GM12892 (cell line): ENCODE data around the gene SRRT.

ENCODE experiments used
- POLR2A ChIP-seq: IDR thresholded peaks from 2 replicates; pipeline ENCODE4 v1.6.1; 2011; ENCODE audit warnings: low read depth, low read length, control low read depth
- POLR2AphosphoS5 ChIP-seq: IDR thresholded peaks from 2 replicates; pipeline ENCODE4 v1.6.1; 2011; ENCODE audit warnings: low read depth, low read length, control low read depth
- TAF1 ChIP-seq: IDR thresholded peaks from 2 replicates; pipeline ENCODE4 v1.6.1; 2011; ENCODE audit warnings: low read depth, mild to moderate bottlenecking, control low read depth, low read length, borderline replicate concordance

DNA sequence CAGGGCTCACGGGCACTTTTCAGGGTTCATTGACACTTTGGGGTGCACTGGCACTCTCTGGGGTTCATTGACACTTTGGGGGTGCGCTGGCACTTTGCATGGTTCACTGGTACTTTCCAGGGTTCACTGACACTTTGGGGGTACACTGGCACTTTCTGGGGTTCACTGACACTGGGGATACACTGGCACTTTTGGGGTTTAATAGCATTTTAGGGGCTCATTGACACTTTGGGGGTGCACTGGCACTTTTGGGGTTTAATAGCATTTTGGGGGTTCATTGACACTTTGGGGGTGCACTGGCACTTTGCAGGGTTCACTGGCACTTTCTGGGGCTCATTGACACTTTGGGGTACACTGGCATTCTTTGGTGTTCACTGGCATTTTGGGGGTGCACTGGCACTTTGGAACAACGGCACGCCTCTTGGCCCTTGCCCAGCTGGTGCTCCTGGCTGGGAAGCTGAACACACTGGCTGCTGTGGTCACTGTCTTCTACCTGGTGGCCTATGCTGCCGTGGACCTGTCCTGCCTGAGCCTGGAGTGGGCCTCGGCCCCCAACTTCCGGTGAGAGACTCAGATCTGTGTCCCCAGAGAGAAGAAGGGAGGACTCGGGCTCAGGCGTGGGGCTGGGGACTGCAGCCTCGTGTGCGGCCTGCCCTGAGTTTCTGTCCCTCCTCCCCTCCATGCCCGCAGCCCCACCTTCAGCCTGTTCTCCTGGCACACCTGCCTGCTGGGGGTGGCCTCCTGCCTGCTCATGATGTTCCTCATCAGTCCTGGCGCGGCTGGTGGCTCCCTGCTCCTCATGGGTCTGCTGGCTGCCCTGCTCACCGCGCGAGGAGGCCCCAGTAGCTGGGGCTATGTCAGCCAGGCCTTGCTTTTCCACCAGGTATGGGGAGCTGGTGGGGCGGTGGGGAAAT, 13.9 kb upstream of the SRRT start:
- no peak for TF ChIP-seq TAF1
- no peak for TF ChIP-seq POLR2A
- TF ChIP-seq POLR2AphosphoS5 = no peak
